Keratinocyte (primary cell): ENCODE measurements around the gene SAMD4B. TPM values are rescaled to one million over a fixed set of nuclear protein-coding genes. Genes with fewer than 3 reads are reported as not detected.

Source experiments
- DNase-seq: peaks from one replicate; pipeline ENCODE4 v3.0.0-alpha.2; 2011; ENCODE audit warnings: low read depth, missing footprints, low spot score
- FAIRE-seq: peaks from 2 replicates; lab custom pipeline; 2011; peaks lifted over from hg19 to GRCh38; lab: Jason Lieb, UNC
- H2AFZ ChIP-seq: 2 replicates; pipeline ENCODE4 v1.6.0; 2012; ENCODE audit warnings: low read length, control low read depth, inconsistent platforms; ENCODE audit not compliant: control insufficient read depth
- H3K27ac ChIP-seq: 2 replicates; pipeline ENCODE4 v1.5.1; 2011; ENCODE audit warnings: low read length; ENCODE audit not compliant: control insufficient read depth, insufficient read depth
- H3K27me3 ChIP-seq: 3 replicates; pipeline ENCODE4 v1.6.0; 2011; ENCODE audit warnings: low read length; ENCODE audit not compliant: control insufficient read depth, insufficient read depth; ENCODE audit errors: extremely low read depth
- H3K36me3 ChIP-seq, 2 experiments: 2 replicates in 1 of 2; 3 replicates in 1 of 2; pipeline ENCODE4 v1.5.1; 2011; ENCODE audit warnings: low read length in 2 of 2, mild to moderate bottlenecking in 1 of 2; ENCODE audit not compliant: control insufficient read depth in 2 of 2, insufficient read depth in 2 of 2; ENCODE audit errors: extremely low read depth in 1 of 2
- H3K4me1 ChIP-seq: 3 replicates; pipeline ENCODE4 v1.5.1; 2011; ENCODE audit warnings: low read length; ENCODE audit not compliant: control insufficient read depth, insufficient read depth; ENCODE audit errors: extremely low read depth
- H3K4me2 ChIP-seq: 3 replicates; pipeline ENCODE4 v1.6.0; 2011; ENCODE audit warnings: low read depth, low read length; ENCODE audit not compliant: control insufficient read depth, insufficient read depth; ENCODE audit errors: extremely low read depth
- H3K4me3 ChIP-seq, 3 experiments: fragments of 200-600 bp in 1 of 3; sonication (generic) in 1 of 3; 2 replicates in 2 of 3; 3 replicates in 1 of 3; pipeline ENCODE4 v1.5.1; 2011 to 2016; ENCODE audit warnings: low read length in 3 of 3, mild to moderate bottlenecking in 3 of 3, control low read depth in 2 of 3, inconsistent platforms in 1 of 3, low read depth in 1 of 3, mixed read lengths in 1 of 3, mixed run types in 1 of 3, moderate library complexity in 1 of 3; ENCODE audit not compliant: control insufficient read depth in 2 of 3, insufficient read depth in 2 of 3; ENCODE audit errors: extremely low read depth in 1 of 3
- H3K79me2 ChIP-seq: 2 replicates; pipeline ENCODE4 v1.6.0; 2012; ENCODE audit warnings: low read length; ENCODE audit not compliant: control insufficient read depth, insufficient read depth
- H3K9ac ChIP-seq: 3 replicates; pipeline ENCODE4 v1.6.0; 2011; ENCODE audit warnings: low read length; ENCODE audit not compliant: control insufficient read depth, insufficient read depth; ENCODE audit errors: extremely low read depth
- H3K9me1 ChIP-seq: 3 replicates; pipeline ENCODE4 v1.6.0; 2011; ENCODE audit warnings: low read length; ENCODE audit not compliant: control insufficient read depth, insufficient read depth; ENCODE audit errors: extremely low read depth
- H3K9me3 ChIP-seq: 2 replicates; pipeline ENCODE4 v1.5.1; 2012; ENCODE audit warnings: low read depth, low read length; ENCODE audit not compliant: control insufficient read depth
- H4K20me1 ChIP-seq: 3 replicates; pipeline ENCODE4 v1.6.0; 2011; ENCODE audit warnings: low read length; ENCODE audit not compliant: control insufficient read depth, insufficient read depth; ENCODE audit errors: extremely low read depth
- EZH2 ChIP-seq: IDR thresholded peaks from one replicate; pipeline ENCODE4 v1.6.1; 2012; ENCODE audit warnings: inconsistent platforms, mild to moderate bottlenecking, low read length, moderate library complexity
- dilution Hi-C: fragments of 300-500 bp; cut with MboI; formaldehyde crosslinking; loops from one replicate; pipeline ENCODE4 v1.7.0; 2020; ENCODE audit warnings: low sequenced_read_pairs; ENCODE audit not compliant: extremely low pct_ligation_motif_present
- polyA plus RNA-seq, 5 experiments: library from polyadenylated mRNA; depleted of rRNA in 3 of 5; stranded (reverse) in 3 of 5; stranded (forward) in 1 of 5; unstranded in 1 of 5; fragments of >200 nt; gene quantifications; 1 replicate in 1 of 5; 2 replicates in 3 of 5; 3 replicates in 1 of 5; pipeline versions ENCODE4 v1.2.1 to v1.2.3, GENCODE V29; 2011 to 2012; ENCODE audit warnings: missing spikeins in 2 of 5, low read depth in 1 of 5, low replicate concordance in 1 of 5
- TF ChIP-seq, protein P1 (sequence below), 3 experiments: IDR thresholded peaks in 1 of 3; conservative IDR thresholded peaks in 1 of 3; optimal IDR thresholded peaks in 1 of 3; 2 replicates in 2 of 3; 3 replicates in 1 of 3; pipeline versions ENCODE3 to v1.5.1; 2011; ENCODE audit warnings: low read length in 3 of 3, mild to moderate bottlenecking in 3 of 3, moderate library complexity in 2 of 3, control low read depth in 1 of 3, inconsistent platforms in 1 of 3; ENCODE audit not compliant: insufficient read depth in 2 of 3; ENCODE audit errors: extremely low read depth in 1 of 3

SAMD4B gene
- polyA plus RNA-seq, 1 donor (not counting 4 experiments of a cell fraction or from before 2014, with no cell fraction given) = 20.9 TPM

DNA sequence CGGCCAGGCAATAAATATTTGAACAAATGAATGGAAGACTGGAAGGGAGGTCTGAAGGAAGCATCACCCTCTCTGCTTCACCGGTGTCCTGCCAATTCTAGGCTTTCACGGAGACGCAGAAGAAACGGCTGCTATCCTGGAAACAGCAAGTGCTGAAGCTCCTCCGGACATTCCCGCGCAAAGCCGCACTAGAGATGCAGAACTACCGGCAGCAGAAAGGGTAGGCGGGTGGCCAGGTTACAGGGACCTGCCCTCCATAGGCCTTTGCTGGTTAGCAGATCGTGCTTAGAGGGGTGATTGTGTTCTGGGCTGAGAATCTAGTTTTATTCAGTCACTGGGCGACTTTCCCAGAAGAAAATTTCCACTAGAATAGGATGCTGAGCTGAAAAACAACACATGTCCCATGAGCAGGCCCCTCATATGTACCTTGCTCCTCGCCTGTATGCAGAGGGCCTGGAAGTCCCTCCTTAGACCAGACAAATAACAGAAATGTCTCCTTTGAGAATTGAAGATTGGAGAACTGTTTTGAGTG lies 37.7 kb downstream of the SAMD4B start:
- H3K27me3 ChIP-seq = no peaks in the 10 kb centered on the region
- H3K4me2 ChIP-seq = no peak overlapping the region
- H3K4me3 ChIP-seq = no peak overlapping the region
- dilution Hi-C loops = no loop called here
- peaks cover 7% of the 10 kb centered on the region for H3K4me1 ChIP-seq
- H3K9me3 ChIP-seq = no peaks in the 10 kb centered on the region
- no peak overlapping the region for H2AFZ ChIP-seq
- H4K20me1 ChIP-seq = peaks cover 3% of the 10 kb centered on the region
- no peak overlapping the region for H3K27ac ChIP-seq
- H3K79me2 ChIP-seq = no peaks in the 10 kb centered on the region
- H3K36me3 ChIP-seq = peaks cover 49 to 53% of the 10 kb centered on the region in 2 experiments
- FAIRE-seq (no peak), DNase-seq (no peak)
- no peak overlapping the region for H3K9ac ChIP-seq
- no peaks in the 10 kb centered on the region for H3K9me1 ChIP-seq
- TF ChIP-seq EZH2 = no peak

DNA sequence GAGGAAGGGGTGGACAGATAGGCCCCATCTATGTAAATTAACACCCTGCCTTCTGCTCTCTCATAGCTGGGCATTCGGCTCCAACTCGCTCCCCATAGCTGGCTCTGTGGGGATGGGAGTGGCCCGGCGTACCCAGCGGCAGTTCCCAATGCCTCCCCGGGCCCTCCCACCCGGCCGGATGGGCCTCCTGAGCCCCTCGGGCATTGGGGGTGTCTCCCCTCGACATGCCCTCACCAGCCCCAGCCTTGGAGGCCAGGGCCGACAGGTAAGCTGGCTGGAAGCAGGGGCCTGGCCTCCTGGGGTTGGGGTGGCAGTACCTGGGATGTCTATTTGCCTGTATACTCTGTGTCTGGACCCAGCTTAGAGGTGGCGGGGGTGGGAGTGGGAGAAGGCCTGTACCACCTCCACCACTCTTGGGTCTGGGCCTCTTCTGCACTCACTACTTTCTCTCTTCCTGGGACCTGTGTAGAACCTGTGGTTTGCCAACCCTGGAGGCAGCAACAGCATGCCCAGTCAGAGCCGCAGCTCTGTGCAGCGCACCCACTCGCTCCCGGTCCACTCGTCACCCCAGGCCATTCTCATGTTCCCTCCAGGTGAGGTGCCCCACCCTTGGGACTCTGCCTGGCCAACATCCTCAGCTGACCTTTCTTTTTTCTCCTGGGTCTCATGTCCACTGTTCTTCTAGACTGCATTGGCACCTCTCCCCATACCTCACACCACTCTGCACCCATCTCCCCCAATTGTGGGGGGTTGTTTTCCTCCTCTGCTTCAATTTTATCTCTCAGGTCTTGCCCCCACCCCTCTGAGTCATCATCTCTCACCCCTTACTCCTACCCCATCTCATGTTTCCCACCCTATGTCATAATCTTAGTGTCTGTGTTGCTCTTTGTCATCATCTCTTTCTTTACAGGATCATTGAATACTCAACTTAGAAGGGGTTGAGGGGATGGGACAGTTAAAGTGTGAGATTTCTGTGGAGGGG lies 38.6 kb downstream of the SAMD4B start:
- Histone ChIP-seq H3K9me3 (no peaks in the 10 kb centered on the region), H3K4me3 (no peak overlapping the region), H3K9ac (no peak overlapping the region), H3K9me1 (no peaks in the 10 kb centered on the region), H3K36me3 (peaks cover 45 to 53% of the 10 kb centered on the region in 2 experiments), H3K79me2 (no peaks in the 10 kb centered on the region), H4K20me1 (peaks cover 3% of the 10 kb centered on the region), H3K4me2 (no peak overlapping the region), H3K4me1 (peaks cover 7% of the 10 kb centered on the region), H3K27ac (no peak overlapping the region), H2AFZ (no peak overlapping the region), H3K27me3 (no peaks in the 10 kb centered on the region)
- FAIRE-seq (no peak), DNase-seq (no peak)
- dilution Hi-C loops = no loop called here
- TF ChIP-seq, protein P1, sequence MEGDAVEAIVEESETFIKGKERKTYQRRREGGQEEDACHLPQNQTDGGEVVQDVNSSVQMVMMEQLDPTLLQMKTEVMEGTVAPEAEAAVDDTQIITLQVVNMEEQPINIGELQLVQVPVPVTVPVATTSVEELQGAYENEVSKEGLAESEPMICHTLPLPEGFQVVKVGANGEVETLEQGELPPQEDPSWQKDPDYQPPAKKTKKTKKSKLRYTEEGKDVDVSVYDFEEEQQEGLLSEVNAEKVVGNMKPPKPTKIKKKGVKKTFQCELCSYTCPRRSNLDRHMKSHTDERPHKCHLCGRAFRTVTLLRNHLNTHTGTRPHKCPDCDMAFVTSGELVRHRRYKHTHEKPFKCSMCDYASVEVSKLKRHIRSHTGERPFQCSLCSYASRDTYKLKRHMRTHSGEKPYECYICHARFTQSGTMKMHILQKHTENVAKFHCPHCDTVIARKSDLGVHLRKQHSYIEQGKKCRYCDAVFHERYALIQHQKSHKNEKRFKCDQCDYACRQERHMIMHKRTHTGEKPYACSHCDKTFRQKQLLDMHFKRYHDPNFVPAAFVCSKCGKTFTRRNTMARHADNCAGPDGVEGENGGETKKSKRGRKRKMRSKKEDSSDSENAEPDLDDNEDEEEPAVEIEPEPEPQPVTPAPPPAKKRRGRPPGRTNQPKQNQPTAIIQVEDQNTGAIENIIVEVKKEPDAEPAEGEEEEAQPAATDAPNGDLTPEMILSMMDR (optimal IDR thresholded peaks at IDR 0.05 in 1 of 3, IDR thresholded peaks at IDR 0.05 in 1 of 3, conservative IDR thresholded peaks at IDR 0.05 in 1 of 3; ENCODE audit: extremely low read depth in 1 of 3, insufficient read depth in 2 of 3, low read length in 3 of 3) = no peak
